Epithelial cell of proximal tubule (primary cell): ENCODE results near the gene TMEM40. TPM values are rescaled to one million over a fixed set of nuclear protein-coding genes. Genes with fewer than 3 reads are reported as not detected.

Source experiments
- DNase-seq: peaks from one replicate; pipeline ENCODE4 v3.0.0-alpha.2; 2011; ENCODE audit warnings: low read depth
- H3K4me3 ChIP-seq: 2 replicates; pipeline ENCODE4 v1.5.1; 2011; ENCODE audit warnings: low read depth, mild to moderate bottlenecking, low read length
- total RNA-seq: library from RNA; depleted of rRNA; stranded (reverse); fragments of >200 nt; gene quantifications from 2 replicates; pipeline ENCODE4 v1.2.3, GENCODE V29; 2015
- TF ChIP-seq, protein P1 (sequence below): conservative IDR thresholded peaks from 2 replicates; pipeline ENCODE4 v1.5.1; 2012; ENCODE audit warnings: low read depth, mild to moderate bottlenecking, low read length

TMEM40 gene
- total RNA-seq, 1 donor from 2014 or later, result 11.8 TPM

DNA sequence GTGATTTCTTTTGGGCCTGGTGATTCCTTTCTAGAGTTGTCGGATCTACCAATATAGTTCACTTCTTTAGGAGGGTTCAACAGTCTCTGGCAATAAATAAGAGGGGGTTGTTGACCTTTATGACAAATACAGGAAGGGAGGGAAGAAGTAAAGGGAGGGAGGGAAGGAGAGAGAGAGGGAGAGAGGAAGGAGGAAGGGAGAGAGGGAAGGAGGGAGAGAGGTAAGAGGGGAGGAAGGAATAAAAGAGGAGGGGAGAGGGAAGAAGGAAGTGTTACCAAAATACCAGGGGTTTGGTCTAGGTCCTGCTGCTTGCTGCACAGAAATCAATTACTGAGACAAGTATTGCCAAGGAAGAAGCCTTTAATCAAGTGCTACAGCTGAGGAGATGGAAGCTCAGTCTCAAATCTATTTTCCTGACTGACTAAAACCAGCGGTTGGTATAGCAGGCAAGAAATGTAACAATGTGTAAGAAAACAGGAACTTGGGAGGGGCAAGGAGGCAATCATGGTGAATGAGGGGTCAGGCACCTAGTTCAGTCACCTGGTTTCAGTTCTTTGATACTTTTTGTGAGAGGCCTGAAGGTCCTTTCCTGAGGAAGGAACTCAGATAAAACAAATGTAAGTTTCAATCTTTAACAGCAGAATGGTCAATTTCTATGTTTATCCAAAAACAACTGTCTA, 14.1 kb upstream of the TMEM40 start:
- H3K4me3 ChIP-seq, result no peak overlapping the region
- no peak for DNase-seq
- TF ChIP-seq, protein P1, sequence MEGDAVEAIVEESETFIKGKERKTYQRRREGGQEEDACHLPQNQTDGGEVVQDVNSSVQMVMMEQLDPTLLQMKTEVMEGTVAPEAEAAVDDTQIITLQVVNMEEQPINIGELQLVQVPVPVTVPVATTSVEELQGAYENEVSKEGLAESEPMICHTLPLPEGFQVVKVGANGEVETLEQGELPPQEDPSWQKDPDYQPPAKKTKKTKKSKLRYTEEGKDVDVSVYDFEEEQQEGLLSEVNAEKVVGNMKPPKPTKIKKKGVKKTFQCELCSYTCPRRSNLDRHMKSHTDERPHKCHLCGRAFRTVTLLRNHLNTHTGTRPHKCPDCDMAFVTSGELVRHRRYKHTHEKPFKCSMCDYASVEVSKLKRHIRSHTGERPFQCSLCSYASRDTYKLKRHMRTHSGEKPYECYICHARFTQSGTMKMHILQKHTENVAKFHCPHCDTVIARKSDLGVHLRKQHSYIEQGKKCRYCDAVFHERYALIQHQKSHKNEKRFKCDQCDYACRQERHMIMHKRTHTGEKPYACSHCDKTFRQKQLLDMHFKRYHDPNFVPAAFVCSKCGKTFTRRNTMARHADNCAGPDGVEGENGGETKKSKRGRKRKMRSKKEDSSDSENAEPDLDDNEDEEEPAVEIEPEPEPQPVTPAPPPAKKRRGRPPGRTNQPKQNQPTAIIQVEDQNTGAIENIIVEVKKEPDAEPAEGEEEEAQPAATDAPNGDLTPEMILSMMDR, result no peak

DNA sequence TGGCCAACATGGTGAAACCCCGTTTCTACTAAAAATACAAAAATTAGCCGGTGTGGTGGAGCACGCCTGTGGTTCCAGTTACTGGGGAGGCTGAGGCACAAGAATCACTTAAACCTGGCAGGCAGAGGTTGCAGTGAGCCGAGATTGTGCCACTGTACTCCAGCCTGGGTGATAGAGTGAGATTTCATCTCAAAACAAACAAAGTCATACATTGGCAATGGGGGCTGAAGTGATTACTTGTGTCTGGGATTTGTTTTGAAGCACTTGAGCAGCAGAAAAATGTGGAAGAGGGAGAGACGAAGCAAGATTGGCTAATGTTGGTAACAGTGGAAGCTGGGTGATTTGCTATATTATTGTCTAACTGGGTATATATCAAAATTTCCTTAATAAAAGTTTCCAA, 13.4 kb upstream of the TMEM40 start:
- no peak for DNase-seq
- TF ChIP-seq, protein P1, result no peak
- no peak overlapping the region for H3K4me3 ChIP-seq

DNA sequence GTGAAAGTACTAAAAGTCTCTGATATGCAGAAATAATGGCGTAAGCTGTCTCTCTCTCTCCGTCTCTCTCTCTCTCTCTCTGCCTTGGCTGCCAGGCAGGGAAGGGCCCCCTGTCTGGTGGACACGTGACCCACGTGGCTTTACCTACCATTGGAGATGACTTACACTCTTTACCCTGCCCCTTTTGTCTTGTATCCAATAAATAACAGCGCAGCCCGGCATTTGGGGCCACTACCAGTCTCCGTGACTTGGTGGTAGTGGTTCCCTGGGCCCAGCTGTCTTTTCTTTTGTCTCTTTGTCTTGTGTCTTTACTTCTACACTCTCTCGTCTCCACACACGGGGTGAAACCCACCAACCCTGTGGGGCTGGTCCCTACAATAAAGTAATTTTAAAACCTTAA, 12.2 kb upstream of the TMEM40 start:
- TF ChIP-seq, protein P1, result no peak
- DNase-seq, result no peak

DNA sequence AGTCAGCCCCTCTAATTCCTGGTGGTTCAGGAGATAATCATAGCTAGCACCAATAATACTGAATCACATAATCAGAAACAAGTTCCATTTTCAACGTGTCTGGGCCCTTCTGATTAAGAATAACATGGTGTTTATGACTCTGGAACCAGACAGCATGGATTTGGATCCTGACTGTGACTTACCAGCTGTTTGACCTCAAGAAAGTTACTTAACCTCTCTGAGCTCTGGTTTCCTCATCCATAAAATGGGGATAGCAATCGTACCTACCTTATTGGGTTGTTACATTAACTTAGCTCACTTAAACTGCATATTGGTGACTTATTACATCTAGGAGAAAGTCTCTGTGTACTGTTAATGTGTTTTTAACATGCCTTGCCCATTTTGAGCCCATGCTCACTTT, 10.7 kb upstream of the TMEM40 start:
- no peak overlapping the region for H3K4me3 ChIP-seq
- no peak for DNase-seq
- TF ChIP-seq, protein P1, result no peak

More for the DNA sequence above, 12.2 kb upstream of the TMEM40 start:
- H3K4me3 ChIP-seq, result no peak overlapping the region

DNA sequence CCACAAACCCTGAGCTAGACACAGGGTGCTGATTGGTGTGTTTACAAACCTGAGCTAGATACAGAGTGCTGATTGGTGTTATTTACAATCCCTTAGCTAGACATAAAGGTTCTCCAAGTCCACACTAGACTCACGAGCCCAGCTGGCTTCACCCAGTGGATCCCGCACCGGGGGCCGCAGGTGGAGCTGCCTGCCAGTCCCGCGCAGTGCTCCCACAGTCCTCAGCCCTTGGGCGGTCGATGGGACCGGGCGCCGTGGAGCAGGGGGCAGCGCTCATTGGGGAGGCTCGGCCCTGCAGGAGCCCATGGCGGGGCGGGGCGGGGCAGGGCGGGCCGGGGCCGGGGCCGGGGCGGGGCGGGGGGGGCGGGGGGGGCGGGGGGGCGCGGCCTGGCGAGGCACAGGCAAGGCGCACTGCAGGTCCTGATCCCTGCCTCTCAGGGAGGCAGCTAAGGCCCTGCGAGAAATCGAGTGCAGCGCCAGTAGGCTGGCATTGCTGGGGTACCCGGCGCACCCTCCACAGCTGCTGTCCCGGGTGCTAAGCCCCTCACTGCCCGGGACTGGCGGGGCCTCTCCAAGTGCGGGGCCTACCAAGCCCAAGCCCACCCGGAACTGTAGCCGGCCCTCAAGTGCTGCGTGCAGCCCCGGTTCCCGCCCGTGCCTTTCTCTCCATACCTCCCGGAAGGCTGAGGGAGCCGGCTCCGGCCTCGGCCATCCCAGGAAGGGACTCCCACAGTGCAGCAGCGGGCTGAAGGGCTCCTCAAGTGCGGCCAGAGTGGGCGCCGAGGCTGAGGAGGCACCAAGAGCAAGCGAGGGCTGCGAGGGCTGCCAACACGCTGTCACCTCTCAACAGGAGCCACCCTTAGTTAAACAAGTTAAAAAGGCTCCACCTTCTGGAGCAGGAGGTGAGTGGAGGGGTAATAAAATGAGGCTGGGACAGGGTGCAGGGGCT, 9.8 kb upstream of the TMEM40 start:
- H3K4me3 ChIP-seq, result no peak overlapping the region
- TF ChIP-seq, protein P1, result no peak
- no peak for DNase-seq

DNA sequence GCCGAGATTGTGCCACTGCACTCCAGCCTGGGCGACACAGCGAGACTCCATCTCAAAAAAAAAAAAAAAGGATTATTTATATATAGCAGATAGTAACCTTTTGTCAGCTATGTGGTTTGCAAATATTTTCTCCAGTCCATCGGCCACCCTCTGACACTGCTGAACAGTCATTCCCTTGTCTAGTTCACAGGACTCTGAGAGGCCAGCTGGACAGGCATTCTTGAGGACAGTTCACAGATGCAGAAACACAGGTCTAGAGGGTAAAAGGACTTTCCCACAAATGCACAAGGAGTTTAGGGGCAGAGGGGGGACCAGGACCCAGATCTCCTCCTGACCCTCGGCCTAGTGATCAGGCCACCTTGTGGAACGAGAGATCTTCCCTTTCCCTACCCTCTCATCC, 7.5 kb upstream of the TMEM40 start:
- no peak overlapping the region for H3K4me3 ChIP-seq
- TF ChIP-seq, protein P1, result no peak
- DNase-seq, result no peak
